Measurements from ENCODE around the gene FIBP. TPM values are rescaled to one million over a fixed set of nuclear protein-coding genes. Genes with fewer than 3 reads are reported as not detected.

The FIBP gene
- total and polyA plus RNA-seq, 8 donors = 18.0 to 56.2 (median 25.5) TPM

DNA sequence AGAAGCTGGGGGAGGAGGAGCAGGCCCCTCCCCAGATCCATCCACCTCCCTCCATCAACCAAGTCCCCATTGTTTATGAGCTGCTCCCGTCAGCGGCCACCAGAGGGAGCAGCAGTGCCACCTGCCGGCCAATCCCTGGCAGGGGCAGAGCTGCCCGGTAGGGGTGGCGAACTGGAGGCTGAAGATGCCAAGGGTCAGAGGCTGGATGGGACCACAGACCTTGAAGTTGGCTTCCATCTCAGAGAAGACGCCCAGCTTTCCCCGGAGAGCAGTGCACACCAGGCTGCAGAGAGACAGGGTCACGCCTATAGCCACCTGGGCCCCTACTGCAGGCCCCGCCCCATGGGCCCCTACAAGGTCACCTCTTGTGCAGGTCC lies 3.6 kb downstream of the FIBP start:
- Histone ChIP-seq H3K4me3 (no peak overlapping the region), H3K9me3 (no peaks in the 10 kb centered on the region), H3K36me3 (peaks cover 0 to 4% (median 0%) of the 10 kb centered on the region in 3 donors), H3K27me3 (no peaks in the 10 kb centered on the region), H3K27ac (no peak overlapping the region), H3K4me1 (peaks cover 0 to 14% (median 7%) of the 10 kb centered on the region in 3 donors)
- ATAC-seq = peak; percentile 26 to 56 (median 40)
- peak in 5 of 6 donors; percentile 60 to 91 (median 86) for DNase-seq
- 12 to 17% methylated on average over 9 of the region's 9 CpGs for WGBS, 2 donors
- TF ChIP-seq, protein P1, sequence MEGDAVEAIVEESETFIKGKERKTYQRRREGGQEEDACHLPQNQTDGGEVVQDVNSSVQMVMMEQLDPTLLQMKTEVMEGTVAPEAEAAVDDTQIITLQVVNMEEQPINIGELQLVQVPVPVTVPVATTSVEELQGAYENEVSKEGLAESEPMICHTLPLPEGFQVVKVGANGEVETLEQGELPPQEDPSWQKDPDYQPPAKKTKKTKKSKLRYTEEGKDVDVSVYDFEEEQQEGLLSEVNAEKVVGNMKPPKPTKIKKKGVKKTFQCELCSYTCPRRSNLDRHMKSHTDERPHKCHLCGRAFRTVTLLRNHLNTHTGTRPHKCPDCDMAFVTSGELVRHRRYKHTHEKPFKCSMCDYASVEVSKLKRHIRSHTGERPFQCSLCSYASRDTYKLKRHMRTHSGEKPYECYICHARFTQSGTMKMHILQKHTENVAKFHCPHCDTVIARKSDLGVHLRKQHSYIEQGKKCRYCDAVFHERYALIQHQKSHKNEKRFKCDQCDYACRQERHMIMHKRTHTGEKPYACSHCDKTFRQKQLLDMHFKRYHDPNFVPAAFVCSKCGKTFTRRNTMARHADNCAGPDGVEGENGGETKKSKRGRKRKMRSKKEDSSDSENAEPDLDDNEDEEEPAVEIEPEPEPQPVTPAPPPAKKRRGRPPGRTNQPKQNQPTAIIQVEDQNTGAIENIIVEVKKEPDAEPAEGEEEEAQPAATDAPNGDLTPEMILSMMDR (IDR thresholded peaks at IDR 0.05) = peak; percentile 95 to 100 (median 98)
- no peak for FAIRE-seq
- intact Hi-C loops (cut with DNase I) = loop anchor here in 2 of 3 donors (5.0 kb wide), 2 partner anchors 103 to 172 kb away; partner anchors contain the start of gene KAT5 (in 1 of the 2)

DNA sequence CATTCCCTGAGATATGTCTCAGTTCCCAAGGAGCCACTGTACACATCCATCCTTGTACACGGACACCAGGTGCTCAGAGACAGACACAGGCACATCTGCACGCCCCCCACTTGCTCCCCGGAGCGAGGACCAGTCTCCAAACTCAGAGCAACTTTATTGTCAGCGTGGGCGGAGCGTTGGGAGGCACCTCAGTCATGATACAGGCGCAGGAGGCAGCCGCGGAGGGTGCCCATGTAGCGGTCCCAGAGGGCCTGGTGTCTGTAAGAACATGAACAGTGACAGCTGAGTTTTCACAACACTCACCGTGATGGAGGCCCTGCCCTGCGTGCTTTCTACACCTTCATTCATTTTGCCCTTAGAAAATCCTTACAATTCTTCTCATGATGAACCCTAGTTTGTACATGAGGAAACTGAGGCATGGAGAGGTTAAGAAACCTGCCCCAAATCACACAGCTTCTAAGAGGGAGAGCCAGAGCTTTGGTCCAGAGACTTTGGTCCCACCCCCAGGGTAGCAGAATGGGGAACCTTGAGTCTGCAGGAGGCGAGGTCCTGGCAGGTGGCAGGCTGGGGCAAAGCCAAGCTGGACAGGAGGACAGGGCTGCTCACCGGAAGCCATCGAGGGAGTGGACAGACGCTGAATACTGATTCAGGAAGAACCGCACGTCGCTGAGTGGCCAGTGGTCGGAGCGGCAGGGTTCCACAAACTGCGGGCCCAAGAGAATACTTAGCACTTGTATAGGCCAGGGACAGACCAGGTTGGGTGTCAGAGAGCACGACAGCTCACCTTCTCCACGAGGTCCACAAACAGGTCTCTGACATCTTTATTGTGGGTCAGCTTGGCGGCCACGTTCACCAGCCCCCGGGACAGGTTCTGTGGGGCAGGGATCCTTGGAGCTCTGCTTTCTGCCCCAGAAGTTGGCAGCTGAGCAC lies 4.2 kb downstream of the FIBP start:
- intact Hi-C loops (cut with DNase I) = loop anchor here in 1 of 3 donors (5.0 kb wide), 1 partner anchor 103 kb away; no protein-coding TSS in a partner anchor
- DNase-seq (peak in 1 of 6 donors; percentile 65), ATAC-seq (no peak), FAIRE-seq (no peak)
- WGBS, 2 donors = 74 to 78% methylated on average over 28 of the region's 28 CpGs
- H3K27me3 ChIP-seq = no peaks in the 10 kb centered on the region
- H3K4me1 ChIP-seq = peaks cover 0 to 8% (median 7%) of the 10 kb centered on the region in 3 donors
- no peak overlapping the region for H3K4me3 ChIP-seq
- H3K27ac ChIP-seq = no peak overlapping the region
- TF ChIP-seq, protein P1 (IDR thresholded peaks at IDR 0.05) = no peak
- H3K9me3 ChIP-seq = no peaks in the 10 kb centered on the region
- H3K36me3 ChIP-seq = peaks cover 0 to 4% (median 0%) of the 10 kb centered on the region in 3 donors

DNA sequence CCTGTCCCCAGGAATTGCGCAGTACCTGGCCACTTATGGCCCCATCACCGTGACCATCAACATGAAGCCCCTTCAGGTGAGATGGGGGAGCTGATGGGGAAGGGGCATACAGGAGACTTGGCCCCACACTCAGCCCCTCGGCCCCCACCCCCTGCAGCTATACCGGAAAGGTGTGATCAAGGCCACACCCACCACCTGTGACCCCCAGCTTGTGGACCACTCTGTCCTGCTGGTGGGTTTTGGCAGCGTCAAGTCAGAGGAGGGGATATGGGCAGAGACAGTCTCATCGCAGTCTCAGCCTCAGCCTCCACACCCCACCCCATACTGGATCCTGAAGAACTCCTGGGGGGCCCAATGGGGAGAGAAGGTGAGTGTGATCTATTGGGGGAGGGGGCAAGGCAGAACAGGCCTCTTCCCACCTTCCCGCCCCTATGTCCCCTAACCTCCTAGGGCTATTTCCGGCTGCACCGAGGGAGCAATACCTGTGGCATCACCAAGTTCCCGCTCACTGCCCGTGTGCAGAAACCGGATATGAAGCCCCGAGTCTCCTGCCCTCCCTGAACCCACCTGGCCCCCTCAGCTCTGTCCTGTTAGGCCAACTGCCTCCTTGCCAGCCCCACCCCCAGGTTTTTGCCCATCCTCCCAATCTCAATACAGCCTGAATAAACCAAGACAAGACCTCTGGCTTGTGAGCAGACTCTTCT lies 5.1 kb downstream of the FIBP start:
- Histone ChIP-seq H3K27me3 (no peaks in the 10 kb centered on the region), H3K36me3 (peaks cover 0 to 4% (median 0%) of the 10 kb centered on the region in 3 donors), H3K9me3 (no peaks in the 10 kb centered on the region), H3K4me1 (peaks cover 0 to 8% (median 7%) of the 10 kb centered on the region in 3 donors), H3K27ac (no peak overlapping the region), H3K4me3 (no peak overlapping the region)
- ATAC-seq (no peak), DNase-seq (no peak), FAIRE-seq (no peak)
- intact Hi-C loops (cut with DNase I) = loop anchor here in 1 of 3 donors (5.0 kb wide), 1 partner anchor 104 kb away; no protein-coding TSS in a partner anchor
- TF ChIP-seq, protein P1 (IDR thresholded peaks at IDR 0.05) = no peak
- 91 to 92% methylated on average over 13 of the region's 13 CpGs for WGBS, 2 donors

DNA sequence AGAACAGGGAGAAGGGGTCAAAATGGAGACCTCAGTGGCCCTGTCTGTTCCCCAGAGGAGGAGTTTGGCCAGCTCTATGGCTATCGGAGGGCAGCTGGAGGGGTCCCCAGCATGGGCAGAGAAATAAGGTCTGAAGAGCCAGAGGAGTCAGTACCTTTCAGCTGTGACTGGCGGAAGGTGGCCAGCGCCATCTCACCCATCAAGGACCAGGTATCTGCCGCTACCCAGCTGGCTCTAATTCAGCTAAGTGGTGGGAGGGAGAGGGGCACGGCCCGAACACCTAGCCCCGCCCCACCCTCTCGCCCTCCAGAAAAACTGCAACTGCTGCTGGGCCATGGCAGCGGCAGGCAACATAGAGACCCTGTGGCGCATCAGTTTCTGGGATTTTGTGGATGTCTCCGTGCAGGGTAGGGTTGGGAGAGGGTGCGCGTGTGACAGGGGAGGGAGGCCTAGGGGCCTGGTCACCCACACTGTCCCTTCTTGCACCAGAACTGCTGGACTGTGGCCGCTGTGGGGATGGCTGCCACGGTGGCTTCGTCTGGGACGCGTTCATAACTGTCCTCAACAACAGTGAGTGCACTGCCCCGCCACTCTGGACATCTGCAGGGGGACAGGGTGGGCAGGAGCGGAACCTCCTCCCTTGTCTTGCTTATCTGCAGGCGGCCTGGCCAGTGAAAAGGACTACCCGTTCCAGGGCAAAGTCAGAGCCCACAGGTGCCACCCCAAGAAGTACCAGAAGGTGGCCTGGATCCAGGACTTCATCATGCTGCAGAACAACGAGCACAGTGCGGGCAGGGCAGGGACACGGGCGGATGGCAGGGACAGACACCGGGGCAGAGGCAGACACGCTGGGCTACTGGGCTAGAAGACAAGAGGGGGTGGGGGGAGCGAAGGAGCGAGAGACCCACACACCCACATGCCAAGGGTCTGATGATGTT lies 5.9 kb downstream of the FIBP start:
- no peaks in the 10 kb centered on the region for H3K27me3 ChIP-seq
- peaks cover 0 to 4% (median 0%) of the 10 kb centered on the region in 3 donors for H3K36me3 ChIP-seq
- H3K9me3 ChIP-seq = no peaks in the 10 kb centered on the region
- no peak overlapping the region for H3K27ac ChIP-seq
- 88 to 94% methylated on average over 28 to 30 of the region's 30 CpGs for WGBS, 2 donors
- FAIRE-seq (no peak), ATAC-seq (no peak), DNase-seq (no peak)
- H3K4me1 ChIP-seq = peaks cover 0 to 3% (median 2%) of the 10 kb centered on the region in 3 donors
- TF ChIP-seq, protein P1 (IDR thresholded peaks at IDR 0.05) = no peak
- intact Hi-C loops (cut with DNase I) = loop anchor here in 1 of 3 donors (5.0 kb wide), 1 partner anchor 105 kb away; no protein-coding TSS in a partner anchor
- no peak overlapping the region for H3K4me3 ChIP-seq
